UCSD-AML1 (cell line): ENCODE data around the gene UBE2E3.
A peak's percentile ranks its signal among the peaks of the same experiment; 100 is the strongest.
"Not testable (repeated sequence)": the region's sequence is repeated elsewhere in the genome, so short reads cannot be mapped to it uniquely, and the experiment has no call there.

ENCODE experiments used
- DNase-seq: peaks from one replicate; lab custom pipeline; 2025; ENCODE audit not compliant: unreplicated experiment; lab: John Stamatoyannopoulos, UW

UBE2E3 gene

DNA sequence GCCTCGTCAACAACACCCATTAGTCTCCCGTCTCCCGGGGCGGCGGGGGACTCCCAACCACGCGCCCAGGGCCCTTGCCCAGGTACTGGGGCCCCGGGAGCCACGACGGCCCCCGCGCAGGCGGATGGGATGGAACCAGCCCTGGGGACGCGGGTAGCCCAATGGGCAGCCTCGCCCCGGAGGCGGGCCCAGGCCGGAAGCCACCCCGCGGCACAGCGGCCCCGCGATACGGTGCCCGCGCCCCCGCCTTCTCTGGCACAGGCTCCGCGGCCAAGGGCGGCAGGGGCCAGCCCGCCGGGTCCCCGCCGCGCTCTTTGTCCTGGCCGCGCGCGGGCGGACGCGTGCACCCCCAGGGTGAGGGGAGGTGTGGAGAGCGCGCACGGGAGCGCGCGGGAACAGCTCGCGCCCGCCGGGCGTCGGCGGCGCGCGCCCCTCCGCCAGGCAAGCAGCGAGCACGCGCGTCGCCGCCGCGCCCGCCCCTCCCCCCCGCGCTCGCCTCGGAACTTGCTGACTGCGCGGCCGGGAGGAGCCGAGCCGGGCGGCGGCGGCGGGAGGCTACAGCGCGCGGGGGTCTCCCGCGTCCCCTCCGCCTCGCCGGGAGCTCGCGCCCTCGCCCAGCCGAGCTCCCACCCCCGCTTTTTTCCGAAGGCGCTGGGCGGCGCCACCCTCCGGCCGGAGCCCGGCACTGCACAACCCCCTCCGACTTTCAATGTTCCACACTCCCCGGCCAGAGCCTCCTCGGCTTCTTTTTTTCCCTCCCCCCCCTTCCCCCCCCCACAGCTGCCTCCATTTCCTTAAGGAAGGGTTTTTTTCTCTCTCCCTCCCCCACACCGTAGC is at the start of gene UBE2E3:
Gene UBE2E3 (plus strand): TSS at position 500 of the 837 bp plus-strand sequence. CDS start 1,438 bp downstream, outside the sequence.
- peak; percentile 77 for DNase-seq

GRCh38 chr2:180931841-180932240 is 48.6 kb upstream of the UBE2E3 start:
- DNase-seq: no peak

DNA sequence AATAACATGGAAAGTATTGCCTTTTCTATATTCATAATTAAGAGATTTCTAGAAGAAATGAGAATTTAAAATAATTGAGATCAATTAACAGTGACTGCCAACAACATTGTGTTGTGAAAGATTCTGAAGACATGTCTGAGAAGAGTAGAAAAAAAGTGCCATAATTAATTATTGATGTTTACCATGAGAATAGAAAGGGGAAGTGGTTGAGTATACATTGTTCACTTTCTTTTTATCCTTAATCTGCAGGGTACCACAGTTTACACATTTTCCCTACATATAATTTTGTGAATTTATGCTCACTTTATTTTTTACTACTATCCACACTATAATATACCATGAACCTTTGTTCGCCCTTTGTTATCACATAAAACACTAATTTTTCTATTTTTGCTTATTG is 47.1 kb upstream of the UBE2E3 start:
- no peak for DNase-seq

- DNase-seq: no peak
These were observed 45.5 kb upstream of the UBE2E3 start for GRCh38 chr2:180934911-180935310.

- not testable (repeated sequence) for DNase-seq
These were observed 42.9 kb upstream of the UBE2E3 start for GRCh38 chr2:180937480-180937879.

GRCh38 chr2:180938451-180938850 is 42.0 kb upstream of the UBE2E3 start:
- no peak for DNase-seq

DNA sequence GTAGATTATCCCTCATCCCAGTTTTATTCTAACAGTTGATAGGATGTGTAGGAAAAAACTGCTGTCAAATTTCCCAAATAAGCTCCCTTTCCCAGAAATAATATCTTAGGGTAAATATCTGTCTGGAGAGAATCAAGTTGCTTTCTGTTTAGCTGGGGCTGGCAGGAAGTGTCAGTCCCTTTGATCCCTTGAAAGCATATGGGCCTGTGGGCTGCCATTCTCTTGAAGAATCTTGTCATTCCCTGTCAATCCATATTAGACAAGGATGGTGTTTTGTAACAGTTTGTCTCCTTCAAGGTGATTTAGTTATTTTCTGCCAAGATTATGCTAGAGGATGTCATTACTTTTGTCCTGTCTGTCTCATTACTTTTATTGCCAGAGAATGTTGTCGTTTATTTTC is 37.1 kb upstream of the UBE2E3 start:
- no peak for DNase-seq

- DNase-seq: no peak
These were observed 36.0 kb upstream of the UBE2E3 start for GRCh38 chr2:180944372-180944771.

- no peak for DNase-seq
These were observed 33.2 kb upstream of the UBE2E3 start for GRCh38 chr2:180947208-180947689.

GRCh38 chr2:180949896-180950295 is 30.5 kb upstream of the UBE2E3 start:
- no peak for DNase-seq

GRCh38 chr2:180952082-180952481 is 28.3 kb upstream of the UBE2E3 start:
- no peak for DNase-seq

DNA sequence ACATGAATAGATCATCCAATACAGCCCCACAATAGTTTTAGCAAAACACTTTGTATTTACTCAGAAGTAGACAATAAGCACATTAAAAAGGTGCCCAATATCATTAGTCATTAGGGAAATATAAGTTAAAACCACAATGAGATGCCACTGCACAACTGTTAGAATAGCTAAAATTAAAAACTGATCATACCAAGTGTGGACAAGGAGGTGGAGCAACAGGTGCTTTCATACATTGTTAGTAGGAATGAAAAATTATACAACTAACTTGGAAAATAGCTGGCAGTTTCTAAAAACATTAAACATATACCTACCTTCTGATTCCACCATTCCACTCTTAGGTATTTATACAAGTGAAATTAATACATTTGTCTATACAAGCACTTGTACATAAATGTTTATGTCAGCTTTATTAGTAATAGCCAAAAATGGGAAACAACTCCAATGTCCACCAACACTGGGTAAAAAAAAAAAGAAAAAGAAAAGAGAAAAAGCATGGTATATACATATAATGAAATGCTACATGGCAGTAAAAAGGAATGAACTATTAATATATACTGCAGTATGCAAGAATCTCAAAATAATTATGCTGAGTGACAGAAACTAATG is 27.6 kb upstream of the UBE2E3 start:
- DNase-seq: no peak

GRCh38 chr2:180953550-180953949 is 26.9 kb upstream of the UBE2E3 start:
- DNase-seq: no peak

DNA sequence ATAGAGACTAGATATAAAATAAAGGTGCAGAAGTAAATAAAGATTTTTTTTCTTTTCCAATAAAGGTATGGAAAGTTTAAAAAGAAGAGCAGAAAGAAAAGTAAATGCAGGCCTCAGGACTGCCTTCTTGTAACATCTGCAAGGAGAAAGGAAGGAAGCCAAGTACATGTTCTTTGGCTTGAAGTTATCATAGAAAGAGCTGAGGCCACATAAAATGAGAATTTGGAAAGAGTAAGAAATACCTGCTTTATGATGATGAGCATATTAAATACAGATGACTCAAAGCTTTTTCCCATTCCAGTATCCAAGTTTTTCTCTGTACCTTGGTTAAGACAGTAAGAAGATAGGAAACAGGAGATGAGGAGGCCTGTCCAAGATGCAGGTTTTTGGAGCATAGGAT is 25.3 kb upstream of the UBE2E3 start:
- no peak for DNase-seq

GRCh38 chr2:180959787-180960186 is 20.6 kb upstream of the UBE2E3 start:
- DNase-seq: no peak

DNA sequence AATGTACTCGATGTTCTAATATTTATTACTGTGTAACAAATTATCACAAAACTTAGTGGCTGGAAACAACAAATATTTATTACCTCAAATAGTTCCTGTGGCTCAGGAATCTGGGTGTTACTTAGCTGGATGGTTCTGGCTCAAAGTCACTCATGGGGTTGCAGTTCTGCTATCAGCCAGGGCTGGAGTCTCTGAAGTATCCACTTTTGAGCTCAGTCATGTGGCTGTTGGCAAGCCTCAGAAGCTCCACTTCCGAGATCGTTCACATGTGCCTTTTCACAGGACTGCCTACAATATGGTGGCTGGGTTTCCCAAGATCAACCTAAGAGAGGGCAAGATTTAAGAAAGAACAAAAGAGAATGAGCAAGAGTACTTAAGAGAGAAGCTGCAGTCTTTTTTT is 19.4 kb upstream of the UBE2E3 start:
- no peak for DNase-seq

- no peak for DNase-seq
These were observed 17.6 kb upstream of the UBE2E3 start for GRCh38 chr2:180962727-180963314.

DNA sequence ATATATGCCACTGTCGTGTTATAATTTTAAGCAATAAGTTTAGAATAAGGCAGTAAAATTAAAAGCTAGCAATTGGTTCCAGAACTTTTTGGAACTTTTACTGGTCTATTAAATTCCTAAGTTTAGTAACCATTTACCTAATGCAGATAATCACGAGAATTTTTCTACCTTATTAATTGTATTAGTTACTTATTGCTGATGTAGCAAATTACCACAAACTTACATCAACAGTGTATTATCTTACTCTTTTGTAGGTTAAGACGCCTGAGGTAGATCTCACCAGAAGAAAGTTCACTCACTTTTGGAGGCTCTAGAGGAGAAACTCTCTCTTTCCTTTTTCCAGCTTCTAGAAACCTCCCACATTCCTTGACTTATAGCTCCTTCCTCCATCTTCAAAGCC is 14.0 kb upstream of the UBE2E3 start:
- DNase-seq: no peak

- DNase-seq: no peak
These were observed 11.3 kb upstream of the UBE2E3 start for GRCh38 chr2:180969124-180969523.

GRCh38 chr2:180970016-180970415 is 10.4 kb upstream of the UBE2E3 start:
- no peak for DNase-seq

DNA sequence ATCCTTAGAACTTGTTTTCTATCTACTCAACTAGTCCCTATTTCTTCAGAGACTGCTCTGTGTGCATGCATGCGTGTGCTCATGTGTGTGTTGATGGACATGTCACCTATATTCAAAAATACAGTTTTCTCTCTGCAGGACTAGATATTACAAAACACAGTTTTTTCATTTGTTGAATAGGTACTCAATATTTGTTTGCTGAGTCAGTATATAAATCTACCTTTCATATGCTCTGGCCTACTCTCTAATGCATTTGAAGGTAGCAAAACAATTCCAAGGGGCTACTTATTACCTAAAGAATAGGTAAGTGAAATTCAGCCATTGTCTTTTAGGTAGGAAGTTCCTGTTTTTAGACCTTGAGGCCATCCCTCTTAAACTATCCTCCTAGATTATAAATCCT is 8.6 kb upstream of the UBE2E3 start:
- DNase-seq: no peak

DNA sequence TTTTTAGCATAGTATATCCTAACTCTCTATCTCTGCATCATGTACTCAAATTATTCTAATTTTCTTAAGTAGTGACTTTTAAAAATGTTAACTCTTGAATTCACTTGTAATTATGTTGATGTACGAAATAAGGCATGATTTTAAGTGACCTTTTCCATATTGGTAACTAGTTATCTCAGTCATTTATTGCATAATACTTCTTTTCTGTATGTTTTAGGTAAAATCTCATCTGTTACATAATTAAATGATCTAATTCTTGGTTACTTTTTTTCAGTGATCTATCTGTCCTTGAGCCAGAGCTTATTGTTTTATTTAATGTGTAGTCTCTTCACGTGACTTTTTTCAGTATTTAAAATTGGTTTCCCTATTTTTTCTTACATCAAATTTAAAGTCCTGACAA is 4.8 kb upstream of the UBE2E3 start:
- DNase-seq: no peak
